ENCODE results near the gene BPIFB3.

Gene BPIFB3

GRCh38 chr20:33015700-33016580 lies 37.8 kb upstream of the BPIFB3 start:
- TF ChIP-seq CTCF (conservative IDR thresholded peaks at IDR 0.05; ENCODE audit: low read depth, low read length): no peak
- Histone ChIP-seq H3K79me2 (ENCODE audit: insufficient read depth, low read depth) (no peaks in the 10 kb centered on the region), H3K27me3 (ENCODE audit: insufficient read depth, low read depth) (peaks cover 61% of the 10 kb centered on the region), H3K4me2 (no peak overlapping the region), H3K36me3 (ENCODE audit: insufficient read depth) (no peaks in the 10 kb centered on the region), H2AFZ (ENCODE audit: low read depth) (no peak overlapping the region), H4K20me1 (ENCODE audit: insufficient read depth) (no peaks in the 10 kb centered on the region), H3K9ac (no peak overlapping the region), H3K27ac (no peak overlapping the region), H3K4me1 (ENCODE audit: low read depth, poor library complexity, severe bottlenecking) (no peaks in the 10 kb centered on the region), H3K4me3 (IDR thresholded peaks at IDR 0.05; ENCODE audit: insufficient read depth, low read depth, low read length) (no peak overlapping the region)

GRCh38 chr20:33016581-33017109 lies 37.1 kb upstream of the BPIFB3 start:
- no peaks in the 10 kb centered on the region for H3K79me2 ChIP-seq (ENCODE audit: insufficient read depth, low read depth)
- TF ChIP-seq CTCF (conservative IDR thresholded peaks at IDR 0.05; ENCODE audit: low read depth, low read length): no peak
- no peak overlapping the region for H3K4me2 ChIP-seq
- H3K4me3 ChIP-seq (IDR thresholded peaks at IDR 0.05; ENCODE audit: insufficient read depth, low read depth, low read length): no peak overlapping the region
- no peak overlapping the region for H2AFZ ChIP-seq (ENCODE audit: low read depth)
- H3K4me1 ChIP-seq (ENCODE audit: low read depth, poor library complexity, severe bottlenecking): no peaks in the 10 kb centered on the region
- H3K27ac ChIP-seq: no peak overlapping the region
- H3K36me3 ChIP-seq (ENCODE audit: insufficient read depth): no peaks in the 10 kb centered on the region
- no peaks in the 10 kb centered on the region for H4K20me1 ChIP-seq (ENCODE audit: insufficient read depth)
- H3K9ac ChIP-seq: no peak overlapping the region
- H3K27me3 ChIP-seq (ENCODE audit: insufficient read depth, low read depth): peaks cover 56% of the 10 kb centered on the region

GRCh38 chr20:33017542-33017941 lies 36.2 kb upstream of the BPIFB3 start:
- Histone ChIP-seq H3K79me2 (ENCODE audit: insufficient read depth, low read depth) (no peaks in the 10 kb centered on the region), H3K36me3 (ENCODE audit: insufficient read depth) (no peaks in the 10 kb centered on the region), H3K4me3 (IDR thresholded peaks at IDR 0.05; ENCODE audit: insufficient read depth, low read depth, low read length) (no peak overlapping the region), H3K27ac (no peak overlapping the region), H3K4me2 (no peak overlapping the region), H3K27me3 (ENCODE audit: insufficient read depth, low read depth) (peaks cover 50% of the 10 kb centered on the region), H4K20me1 (ENCODE audit: insufficient read depth) (no peaks in the 10 kb centered on the region), H3K4me1 (ENCODE audit: low read depth, poor library complexity, severe bottlenecking) (no peaks in the 10 kb centered on the region), H2AFZ (ENCODE audit: low read depth) (no peak overlapping the region), H3K9ac (no peak overlapping the region)
- TF ChIP-seq CTCF (conservative IDR thresholded peaks at IDR 0.05; ENCODE audit: low read depth, low read length): no peak

GRCh38 chr20:33018169-33018931 lies 35.4 kb upstream of the BPIFB3 start:
- no peaks in the 10 kb centered on the region for H3K4me1 ChIP-seq (ENCODE audit: low read depth, poor library complexity, severe bottlenecking)
- no peaks in the 10 kb centered on the region for H3K79me2 ChIP-seq (ENCODE audit: insufficient read depth, low read depth)
- H3K27ac ChIP-seq: no peak overlapping the region
- no peaks in the 10 kb centered on the region for H4K20me1 ChIP-seq (ENCODE audit: insufficient read depth)
- H3K27me3 ChIP-seq (ENCODE audit: insufficient read depth, low read depth): peaks cover 42% of the 10 kb centered on the region
- H2AFZ ChIP-seq (ENCODE audit: low read depth): no peak overlapping the region
- no peak overlapping the region for H3K9ac ChIP-seq
- no peak overlapping the region for H3K4me2 ChIP-seq
- TF ChIP-seq CTCF (conservative IDR thresholded peaks at IDR 0.05; ENCODE audit: low read depth, low read length): no peak
- H3K36me3 ChIP-seq (ENCODE audit: insufficient read depth): no peaks in the 10 kb centered on the region
- H3K4me3 ChIP-seq (IDR thresholded peaks at IDR 0.05; ENCODE audit: insufficient read depth, low read depth, low read length): no peak overlapping the region

Measured in KMS-11 (cell line).